ENCODE measurements around the gene VASH2.

DNA sequence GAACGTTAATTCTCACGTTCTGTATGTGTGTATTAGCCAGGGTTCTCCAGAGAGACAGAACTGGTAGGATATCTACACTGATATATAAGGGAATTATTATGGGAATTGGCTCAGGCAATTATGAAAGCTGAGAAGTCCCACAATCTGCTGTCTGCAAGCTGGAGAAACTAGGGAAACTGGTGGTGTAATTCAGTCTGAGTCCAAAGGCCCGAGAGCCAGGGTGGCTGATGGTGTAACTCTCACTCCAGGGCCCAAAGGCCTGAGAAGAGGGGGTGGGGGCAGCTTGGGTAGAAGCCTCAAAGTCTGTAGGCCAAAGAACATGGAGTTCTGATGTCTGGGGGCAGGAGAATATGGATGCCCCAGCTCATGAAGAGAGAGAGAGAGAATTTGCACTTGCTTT is 13.3 kb upstream of the VASH2 start:
- TF ChIP-seq, protein P1, sequence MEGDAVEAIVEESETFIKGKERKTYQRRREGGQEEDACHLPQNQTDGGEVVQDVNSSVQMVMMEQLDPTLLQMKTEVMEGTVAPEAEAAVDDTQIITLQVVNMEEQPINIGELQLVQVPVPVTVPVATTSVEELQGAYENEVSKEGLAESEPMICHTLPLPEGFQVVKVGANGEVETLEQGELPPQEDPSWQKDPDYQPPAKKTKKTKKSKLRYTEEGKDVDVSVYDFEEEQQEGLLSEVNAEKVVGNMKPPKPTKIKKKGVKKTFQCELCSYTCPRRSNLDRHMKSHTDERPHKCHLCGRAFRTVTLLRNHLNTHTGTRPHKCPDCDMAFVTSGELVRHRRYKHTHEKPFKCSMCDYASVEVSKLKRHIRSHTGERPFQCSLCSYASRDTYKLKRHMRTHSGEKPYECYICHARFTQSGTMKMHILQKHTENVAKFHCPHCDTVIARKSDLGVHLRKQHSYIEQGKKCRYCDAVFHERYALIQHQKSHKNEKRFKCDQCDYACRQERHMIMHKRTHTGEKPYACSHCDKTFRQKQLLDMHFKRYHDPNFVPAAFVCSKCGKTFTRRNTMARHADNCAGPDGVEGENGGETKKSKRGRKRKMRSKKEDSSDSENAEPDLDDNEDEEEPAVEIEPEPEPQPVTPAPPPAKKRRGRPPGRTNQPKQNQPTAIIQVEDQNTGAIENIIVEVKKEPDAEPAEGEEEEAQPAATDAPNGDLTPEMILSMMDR (conservative IDR thresholded peaks at IDR 0.05; ENCODE audit: low read depth in 2 of 2): no peak
- TF ChIP-seq CREB1 (CRISPR knock-in tag; IDR thresholded peaks at IDR 0.05; ENCODE audit: low read depth) (no peak), POLR2AphosphoS5 (IDR thresholded peaks at IDR 0.05; ENCODE audit: low read depth) (no peak), EZH2 (IDR thresholded peaks at IDR 0.05; ENCODE audit: low read depth, unreplicated experiment) (no peak), EZH2phosphoT487 (IDR thresholded peaks at IDR 0.05; ENCODE audit: unreplicated experiment) (no peak), NANOG (IDR thresholded peaks at IDR 0.05; ENCODE audit: borderline replicate concordance) (no peak), ZNF331 (CRISPR knock-in tag; IDR thresholded peaks at IDR 0.05; ENCODE audit: low read depth) (no peak), ZNF114 (CRISPR knock-in tag; IDR thresholded peaks at IDR 0.05) (no peak)
- TF ChIP-seq, protein P2, sequence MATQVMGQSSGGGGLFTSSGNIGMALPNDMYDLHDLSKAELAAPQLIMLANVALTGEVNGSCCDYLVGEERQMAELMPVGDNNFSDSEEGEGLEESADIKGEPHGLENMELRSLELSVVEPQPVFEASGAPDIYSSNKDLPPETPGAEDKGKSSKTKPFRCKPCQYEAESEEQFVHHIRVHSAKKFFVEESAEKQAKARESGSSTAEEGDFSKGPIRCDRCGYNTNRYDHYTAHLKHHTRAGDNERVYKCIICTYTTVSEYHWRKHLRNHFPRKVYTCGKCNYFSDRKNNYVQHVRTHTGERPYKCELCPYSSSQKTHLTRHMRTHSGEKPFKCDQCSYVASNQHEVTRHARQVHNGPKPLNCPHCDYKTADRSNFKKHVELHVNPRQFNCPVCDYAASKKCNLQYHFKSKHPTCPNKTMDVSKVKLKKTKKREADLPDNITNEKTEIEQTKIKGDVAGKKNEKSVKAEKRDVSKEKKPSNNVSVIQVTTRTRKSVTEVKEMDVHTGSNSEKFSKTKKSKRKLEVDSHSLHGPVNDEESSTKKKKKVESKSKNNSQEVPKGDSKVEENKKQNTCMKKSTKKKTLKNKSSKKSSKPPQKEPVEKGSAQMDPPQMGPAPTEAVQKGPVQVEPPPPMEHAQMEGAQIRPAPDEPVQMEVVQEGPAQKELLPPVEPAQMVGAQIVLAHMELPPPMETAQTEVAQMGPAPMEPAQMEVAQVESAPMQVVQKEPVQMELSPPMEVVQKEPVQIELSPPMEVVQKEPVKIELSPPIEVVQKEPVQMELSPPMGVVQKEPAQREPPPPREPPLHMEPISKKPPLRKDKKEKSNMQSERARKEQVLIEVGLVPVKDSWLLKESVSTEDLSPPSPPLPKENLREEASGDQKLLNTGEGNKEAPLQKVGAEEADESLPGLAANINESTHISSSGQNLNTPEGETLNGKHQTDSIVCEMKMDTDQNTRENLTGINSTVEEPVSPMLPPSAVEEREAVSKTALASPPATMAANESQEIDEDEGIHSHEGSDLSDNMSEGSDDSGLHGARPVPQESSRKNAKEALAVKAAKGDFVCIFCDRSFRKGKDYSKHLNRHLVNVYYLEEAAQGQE (IDR thresholded peaks at IDR 0.05; ENCODE audit: unreplicated experiment): no peak
- TF ChIP-seq, protein P3, sequence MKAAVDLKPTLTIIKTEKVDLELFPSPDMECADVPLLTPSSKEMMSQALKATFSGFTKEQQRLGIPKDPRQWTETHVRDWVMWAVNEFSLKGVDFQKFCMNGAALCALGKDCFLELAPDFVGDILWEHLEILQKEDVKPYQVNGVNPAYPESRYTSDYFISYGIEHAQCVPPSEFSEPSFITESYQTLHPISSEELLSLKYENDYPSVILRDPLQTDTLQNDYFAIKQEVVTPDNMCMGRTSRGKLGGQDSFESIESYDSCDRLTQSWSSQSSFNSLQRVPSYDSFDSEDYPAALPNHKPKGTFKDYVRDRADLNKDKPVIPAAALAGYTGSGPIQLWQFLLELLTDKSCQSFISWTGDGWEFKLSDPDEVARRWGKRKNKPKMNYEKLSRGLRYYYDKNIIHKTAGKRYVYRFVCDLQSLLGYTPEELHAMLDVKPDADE (IDR thresholded peaks at IDR 0.05): no peak
